Endothelial cell of umbilical vein (primary cell): ENCODE data around the gene SFSWAP.

Source experiments
- JUN ChIP-seq: IDR thresholded peaks from 2 replicates; pipeline ENCODE4 v1.6.1; 2011; ENCODE audit warnings: borderline replicate concordance, low read depth; ENCODE audit not compliant: insufficient read length, insufficient read depth
- MYC ChIP-seq: IDR thresholded peaks from one replicate; pipeline ENCODE4 v1.6.1; 2011; ENCODE audit warnings: mild to moderate bottlenecking, low read depth, low read length
- POLR2A ChIP-seq: IDR thresholded peaks from 2 replicates; pipeline ENCODE4 v1.6.1; 2012; ENCODE audit warnings: low read depth, mild to moderate bottlenecking, control low read depth, low read length
- TF ChIP-seq, protein P1 (sequence below), 2 donors: IDR thresholded peaks; 1 replicate in 1 of 2; 2 replicates in 1 of 2; pipeline ENCODE4 v1.5.1; 2011; ENCODE audit warnings: low read length in 2 of 2, mild to moderate bottlenecking in 2 of 2, moderate library complexity in 2 of 2, control low read depth in 1 of 2, inconsistent platforms in 1 of 2, low read depth in 1 of 2; ENCODE audit not compliant: insufficient read depth in 1 of 2; ENCODE audit errors: extremely low read depth in 1 of 2

DNA sequence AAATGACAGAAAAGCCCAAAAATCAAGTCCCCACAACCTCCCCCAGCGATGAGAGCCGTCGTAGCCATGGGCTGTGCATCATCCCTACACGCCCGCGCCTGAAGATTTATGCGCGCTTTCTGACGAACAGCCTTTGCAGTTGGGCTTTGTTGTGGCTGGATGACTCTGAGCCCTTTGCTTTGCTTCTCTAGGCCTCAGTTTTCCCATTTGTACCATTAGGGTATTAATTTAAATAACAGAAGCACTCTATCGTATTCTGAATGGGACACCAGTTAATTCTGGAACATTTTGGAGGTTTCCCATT lies 24.2 kb downstream of the SFSWAP start:
- TF ChIP-seq MYC (no peak), JUN (no peak), POLR2A (no peak)
- TF ChIP-seq, protein P1, sequence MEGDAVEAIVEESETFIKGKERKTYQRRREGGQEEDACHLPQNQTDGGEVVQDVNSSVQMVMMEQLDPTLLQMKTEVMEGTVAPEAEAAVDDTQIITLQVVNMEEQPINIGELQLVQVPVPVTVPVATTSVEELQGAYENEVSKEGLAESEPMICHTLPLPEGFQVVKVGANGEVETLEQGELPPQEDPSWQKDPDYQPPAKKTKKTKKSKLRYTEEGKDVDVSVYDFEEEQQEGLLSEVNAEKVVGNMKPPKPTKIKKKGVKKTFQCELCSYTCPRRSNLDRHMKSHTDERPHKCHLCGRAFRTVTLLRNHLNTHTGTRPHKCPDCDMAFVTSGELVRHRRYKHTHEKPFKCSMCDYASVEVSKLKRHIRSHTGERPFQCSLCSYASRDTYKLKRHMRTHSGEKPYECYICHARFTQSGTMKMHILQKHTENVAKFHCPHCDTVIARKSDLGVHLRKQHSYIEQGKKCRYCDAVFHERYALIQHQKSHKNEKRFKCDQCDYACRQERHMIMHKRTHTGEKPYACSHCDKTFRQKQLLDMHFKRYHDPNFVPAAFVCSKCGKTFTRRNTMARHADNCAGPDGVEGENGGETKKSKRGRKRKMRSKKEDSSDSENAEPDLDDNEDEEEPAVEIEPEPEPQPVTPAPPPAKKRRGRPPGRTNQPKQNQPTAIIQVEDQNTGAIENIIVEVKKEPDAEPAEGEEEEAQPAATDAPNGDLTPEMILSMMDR (IDR thresholded peaks at IDR 0.05; ENCODE audit: extremely low read depth in 1 of 2, insufficient read depth in 1 of 2, low read depth in 1 of 2, low read length in 2 of 2) = no peak
